ENCODE data around the gene SH2D3A. TPM values are rescaled to one million over a fixed set of nuclear protein-coding genes. Genes with fewer than 3 reads are reported as not detected.
A peak's percentile ranks its signal among the peaks of the same experiment; 100 is the strongest.
"Not testable (repeated sequence)": the region's sequence is repeated elsewhere in the genome, so short reads cannot be mapped to it uniquely, and the experiment has no call there.

The SH2D3A gene
- 10 to 100 TPM; 24.6 to 27.8 (median 27.4) TPM for total RNA-seq

DNA sequence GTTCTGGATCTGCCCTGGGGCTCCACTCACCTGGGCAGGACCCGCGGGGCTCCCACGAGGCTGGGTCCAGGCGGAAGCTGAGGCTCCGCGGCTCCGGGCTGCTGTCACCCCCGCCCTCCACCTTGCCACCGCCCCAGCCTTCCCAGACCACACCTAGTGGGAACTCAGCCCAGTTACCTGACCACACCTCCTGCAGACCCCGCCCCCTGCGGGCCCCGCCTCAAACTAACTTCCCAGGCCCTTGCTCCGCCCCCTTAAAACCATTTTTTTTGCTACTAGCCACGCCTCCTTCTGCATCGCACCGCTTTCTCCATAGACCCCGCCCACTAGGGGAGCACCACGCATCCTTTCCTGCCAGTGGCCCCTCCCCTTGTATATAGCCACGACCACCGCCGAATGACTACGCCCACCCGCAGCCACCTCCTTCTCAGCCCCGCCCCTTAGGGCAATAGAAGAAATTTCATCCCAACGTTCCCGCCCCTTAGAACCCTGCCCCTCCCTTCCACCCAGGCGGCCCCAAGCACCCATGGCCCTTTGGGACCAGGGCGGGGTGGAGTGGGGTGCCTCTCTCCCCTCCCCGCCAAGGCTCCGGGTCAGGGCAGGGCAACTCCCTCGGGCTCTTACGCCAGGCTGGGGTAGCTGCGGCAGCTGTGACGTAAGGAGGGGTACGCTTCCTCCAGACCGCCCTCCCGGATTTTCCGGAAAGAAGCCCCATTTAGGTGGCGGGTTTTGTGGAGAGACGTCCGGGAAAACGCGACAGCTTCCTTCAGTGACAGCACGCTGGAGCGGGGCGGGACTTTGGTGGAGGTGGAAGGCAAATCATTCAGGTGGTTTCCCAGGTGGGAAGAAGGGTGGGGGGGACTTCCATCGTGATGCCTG lies at the start of gene SH2D3A:
Gene SH2D3A, minus strand, starts transcription at position 79 of the 879 bp plus-strand sequence. CDS start 3,687 bp downstream, outside the sequence.
- DNase-seq, result peak; percentile 97

DNA sequence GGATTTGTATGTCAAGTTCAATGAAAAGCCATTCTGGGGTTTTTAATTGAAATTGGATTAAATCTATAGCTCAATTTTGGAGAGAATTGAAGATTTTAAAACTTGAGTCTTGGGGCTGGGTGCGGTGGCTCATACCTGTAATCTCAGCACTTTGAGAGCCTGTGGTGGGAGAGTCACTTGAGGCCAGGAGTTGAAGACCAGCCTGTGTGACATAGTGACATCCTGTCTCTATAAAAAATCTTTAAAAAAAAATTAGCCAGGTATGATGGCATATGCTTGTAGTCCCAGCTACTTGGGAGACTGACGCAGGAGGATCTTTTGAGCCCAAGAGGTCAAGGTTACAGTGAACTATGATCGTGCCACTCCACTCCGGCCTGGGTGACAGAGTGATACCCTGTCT lies 46.4 kb upstream of the SH2D3A start:
- H3K36me3 Mint-ChIP-seq (ENCODE audit: insufficient read depth), result peaks cover 28% of the 10 kb centered on the region
- peaks cover 6% of the 10 kb centered on the region for H3K9me3 Mint-ChIP-seq
- DNase-seq (no peak), ATAC-seq (no peak)
- H3K27me3 Mint-ChIP-seq (ENCODE audit: low read depth), result no peaks in the 10 kb centered on the region
- H3K4me1 Mint-ChIP-seq (ENCODE audit: low read depth), result peaks cover 72% of the 10 kb centered on the region
- H3K4me3 Mint-ChIP-seq, result no peak overlapping the region

More for the DNA sequence above, at the start of gene SH2D3A:
- H3K9me3 Mint-ChIP-seq, result no peaks in the 10 kb centered on the region
- no peaks in the 10 kb centered on the region for H3K27me3 Mint-ChIP-seq (ENCODE audit: low read depth)
- peak within 1 kb of the TSS; percentile 85 for H3K4me3 Mint-ChIP-seq
- H3K4me1 Mint-ChIP-seq (ENCODE audit: low read depth), result peaks cover 42% of the 10 kb centered on the region
- H3K36me3 Mint-ChIP-seq (ENCODE audit: insufficient read depth), result no peaks in the 10 kb centered on the region
- peak; percentile 73 to 79 for ATAC-seq

DNA sequence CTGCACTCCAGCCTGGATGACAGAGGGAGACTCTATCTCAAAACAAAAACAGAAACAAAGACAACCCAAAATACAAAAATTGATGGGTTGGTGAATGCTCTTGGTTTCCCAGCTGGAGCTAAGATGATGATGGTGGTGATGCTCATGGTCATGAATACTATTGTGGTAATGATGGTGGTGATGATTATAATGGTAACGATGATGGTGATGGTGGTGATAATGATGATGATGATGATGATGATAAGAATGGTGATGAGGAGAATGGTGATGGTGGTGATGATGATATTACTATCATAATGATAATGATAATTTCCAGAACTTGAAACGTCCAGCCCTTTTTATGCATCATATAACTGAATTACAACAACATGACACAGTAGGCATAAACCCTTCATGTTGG lies 45.4 kb upstream of the SH2D3A start:
- H3K9me3 Mint-ChIP-seq, result peaks cover 9% of the 10 kb centered on the region

DNA sequence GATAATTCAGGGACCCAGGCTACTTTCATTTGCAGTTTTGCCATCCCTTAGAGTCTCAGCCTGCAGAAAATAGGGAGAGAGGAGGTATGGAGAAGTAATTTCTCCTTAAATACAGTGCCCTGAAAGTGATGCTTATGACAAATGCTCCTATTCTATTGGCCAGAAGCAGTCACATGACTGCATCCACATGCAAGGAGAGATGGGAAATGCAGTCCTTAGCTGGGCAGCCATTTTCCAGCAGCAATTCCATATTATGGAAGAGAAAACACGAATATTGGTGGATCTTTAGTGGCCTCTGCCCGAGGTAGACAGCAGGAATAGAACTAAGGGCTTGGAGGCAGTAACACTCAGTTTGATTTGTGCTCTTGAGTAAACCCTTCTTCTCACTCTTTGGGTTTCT lies 44.7 kb upstream of the SH2D3A start:
- peaks cover 25% of the 10 kb centered on the region for H3K36me3 Mint-ChIP-seq (ENCODE audit: insufficient read depth)
- DNase-seq (no peak), ATAC-seq (peak; percentile 55 to 60)
- H3K9me3 Mint-ChIP-seq, result peaks cover 9% of the 10 kb centered on the region
- H3K4me3 Mint-ChIP-seq, result no peak overlapping the region
- H3K4me1 Mint-ChIP-seq (ENCODE audit: low read depth), result peaks cover 70% of the 10 kb centered on the region
- no peaks in the 10 kb centered on the region for H3K27me3 Mint-ChIP-seq (ENCODE audit: low read depth)

More for the DNA sequence above, 45.4 kb upstream of the SH2D3A start:
- Mint-ChIP-seq H3K4me1 (ENCODE audit: low read depth) (peaks cover 72% of the 10 kb centered on the region), H3K4me3 (no peak overlapping the region), H3K27me3 (ENCODE audit: low read depth) (no peaks in the 10 kb centered on the region), H3K36me3 (ENCODE audit: insufficient read depth) (peaks cover 28% of the 10 kb centered on the region)
- ATAC-seq, result no peak
- DNase-seq, result no peak

DNA sequence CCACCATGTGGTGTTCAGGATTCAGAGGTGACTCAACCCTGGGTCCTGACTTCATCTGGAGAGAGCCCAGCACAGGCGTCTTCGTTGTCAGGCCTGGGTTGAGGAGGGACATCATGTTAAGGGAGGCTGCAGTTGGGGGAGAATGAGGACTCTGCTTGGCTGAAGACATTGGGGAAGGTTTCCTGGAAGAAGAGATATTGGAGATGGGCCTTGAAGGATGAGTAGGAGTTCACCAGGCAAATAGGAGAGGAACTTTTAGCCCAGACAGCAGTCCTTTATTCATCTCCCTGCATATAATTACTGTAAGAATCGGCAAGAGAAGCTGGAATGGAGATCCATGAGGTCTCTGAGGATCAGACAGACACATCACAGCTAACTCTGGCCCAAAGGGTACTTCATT lies 44.1 kb upstream of the SH2D3A start:
- Mint-ChIP-seq H3K4me3 (no peak overlapping the region), H3K9me3 (peaks cover 9% of the 10 kb centered on the region), H3K36me3 (ENCODE audit: insufficient read depth) (peaks cover 27% of the 10 kb centered on the region), H3K4me1 (ENCODE audit: low read depth) (peaks cover 74% of the 10 kb centered on the region), H3K27me3 (ENCODE audit: low read depth) (no peaks in the 10 kb centered on the region)
- DNase-seq, result no peak
- ATAC-seq, result no peak

DNA sequence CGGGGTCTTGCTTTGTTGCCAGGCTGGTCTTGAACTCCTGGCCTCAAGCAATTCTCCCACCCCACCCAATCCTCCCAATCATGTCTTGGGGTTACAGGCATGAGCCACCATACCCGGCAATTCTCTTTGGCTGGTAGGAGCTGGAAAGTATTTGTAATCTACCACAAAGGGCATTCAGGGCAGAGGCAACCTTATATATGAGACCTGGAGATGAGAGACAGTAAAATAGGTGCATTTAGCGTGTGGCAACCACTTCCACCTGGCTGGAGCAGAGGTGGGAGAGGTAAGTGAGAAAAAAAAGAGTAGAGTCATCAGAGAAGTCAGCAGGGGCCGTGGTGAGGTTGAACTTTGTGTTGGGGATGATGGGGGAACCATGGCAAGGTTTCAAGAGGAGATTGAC lies 42.0 kb upstream of the SH2D3A start:
- no peaks in the 10 kb centered on the region for H3K27me3 Mint-ChIP-seq (ENCODE audit: low read depth)
- ATAC-seq, result no peak
- H3K4me3 Mint-ChIP-seq, result no peak overlapping the region
- peaks cover 27% of the 10 kb centered on the region for H3K36me3 Mint-ChIP-seq (ENCODE audit: insufficient read depth)
- no peak for DNase-seq
- H3K4me1 Mint-ChIP-seq (ENCODE audit: low read depth), result peaks cover 61% of the 10 kb centered on the region
- H3K9me3 Mint-ChIP-seq, result peaks cover 9% of the 10 kb centered on the region

DNA sequence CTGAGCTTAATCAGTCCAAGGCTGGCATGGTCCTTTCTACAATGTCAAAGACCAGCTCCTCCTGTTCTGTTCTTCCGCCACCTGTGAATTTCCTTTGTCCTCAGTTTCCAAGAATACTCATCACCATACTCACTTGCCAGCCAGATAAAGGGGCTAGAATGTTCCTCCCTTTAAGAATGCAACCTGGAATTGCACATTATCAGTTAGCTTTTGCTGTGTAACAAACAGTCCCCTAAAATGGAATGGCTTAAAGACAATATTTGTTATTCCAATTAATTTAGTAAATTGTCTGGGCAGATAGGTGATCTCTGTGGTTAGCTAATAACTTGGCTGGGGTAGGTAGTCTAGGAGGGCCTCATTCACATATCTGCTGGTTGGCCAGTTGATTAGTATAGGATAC lies 41.3 kb upstream of the SH2D3A start:
- peaks cover 27% of the 10 kb centered on the region for H3K36me3 Mint-ChIP-seq (ENCODE audit: insufficient read depth)
- H3K27me3 Mint-ChIP-seq (ENCODE audit: low read depth), result no peaks in the 10 kb centered on the region
- DNase-seq, result no peak
- H3K9me3 Mint-ChIP-seq, result peaks cover 9% of the 10 kb centered on the region
- no peak for ATAC-seq
- peaks cover 57% of the 10 kb centered on the region for H3K4me1 Mint-ChIP-seq (ENCODE audit: low read depth)
- H3K4me3 Mint-ChIP-seq, result no peak overlapping the region

DNA sequence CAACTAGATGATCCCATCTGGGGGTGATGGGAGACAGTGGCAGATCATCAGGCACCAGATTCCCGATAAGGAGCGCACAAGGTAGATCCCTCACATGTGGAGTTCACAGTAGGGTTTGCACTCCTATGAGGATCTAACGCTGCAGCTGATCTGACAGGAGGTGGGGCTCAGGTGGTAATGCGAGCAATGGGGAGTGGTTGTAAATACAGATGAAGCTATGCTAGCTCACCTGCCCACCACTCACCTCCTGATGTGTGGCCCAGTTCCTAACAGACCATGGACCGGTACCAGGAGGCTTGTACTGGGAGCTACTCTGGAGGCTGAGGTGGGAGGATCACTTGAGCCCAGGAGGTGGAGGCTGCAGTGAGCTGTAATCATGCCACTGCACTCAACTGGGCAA lies 40.1 kb upstream of the SH2D3A start:
- ATAC-seq (no peak), DNase-seq (no peak)
- Mint-ChIP-seq H3K36me3 (ENCODE audit: insufficient read depth) (peaks cover 24% of the 10 kb centered on the region), H3K9me3 (peaks cover 9% of the 10 kb centered on the region), H3K27me3 (ENCODE audit: low read depth) (no peaks in the 10 kb centered on the region), H3K4me1 (ENCODE audit: low read depth) (peaks cover 55% of the 10 kb centered on the region), H3K4me3 (no peak overlapping the region)

DNA sequence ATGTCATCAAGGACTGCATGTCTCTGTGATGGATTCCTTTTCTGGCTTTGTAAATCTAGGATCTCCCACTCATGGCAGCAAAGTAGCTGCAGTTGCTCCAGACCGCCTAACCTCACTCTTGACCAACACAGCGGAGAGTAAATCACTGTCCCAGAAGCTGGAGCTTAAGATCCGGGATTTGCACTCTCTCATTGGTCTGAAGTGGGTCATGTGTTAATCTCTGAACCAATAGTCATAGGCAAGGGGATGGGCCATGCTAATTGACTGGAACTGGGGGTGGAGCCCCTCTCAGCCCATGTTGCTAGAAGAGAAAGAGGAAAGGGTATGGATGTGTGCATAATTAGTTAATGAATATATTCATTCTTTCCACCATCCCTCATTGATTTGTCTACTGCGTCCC lies 39.3 kb upstream of the SH2D3A start:
- Mint-ChIP-seq H3K9me3 (peaks cover 4% of the 10 kb centered on the region), H3K4me1 (ENCODE audit: low read depth) (peaks cover 51% of the 10 kb centered on the region), H3K4me3 (no peak overlapping the region), H3K36me3 (ENCODE audit: insufficient read depth) (peaks cover 19% of the 10 kb centered on the region), H3K27me3 (ENCODE audit: low read depth) (no peaks in the 10 kb centered on the region)
- no peak for DNase-seq
- no peak for ATAC-seq

DNA sequence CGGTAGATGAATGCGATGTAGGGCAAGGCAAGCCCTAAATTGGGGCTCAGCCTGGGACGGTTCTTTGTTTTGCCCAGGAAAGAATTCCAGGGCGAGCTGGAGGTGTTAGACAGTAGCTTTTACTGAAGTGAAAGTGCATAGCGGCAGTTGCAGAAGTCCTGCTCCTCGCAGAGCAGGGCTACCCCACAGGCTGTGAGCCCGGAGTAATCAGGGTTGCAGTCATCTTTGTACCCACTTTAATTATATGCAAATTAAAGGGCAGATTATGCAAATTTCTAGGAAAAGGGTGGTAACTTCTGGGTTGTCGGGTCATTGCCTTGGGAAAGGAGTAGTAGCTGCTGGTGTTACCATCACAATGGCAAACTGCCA lies 35.8 kb upstream of the SH2D3A start:
- H3K4me1 Mint-ChIP-seq (ENCODE audit: low read depth), result peaks cover 53% of the 10 kb centered on the region
- ATAC-seq, result no peak
- no peaks in the 10 kb centered on the region for H3K27me3 Mint-ChIP-seq (ENCODE audit: low read depth)
- peaks cover 6% of the 10 kb centered on the region for H3K36me3 Mint-ChIP-seq (ENCODE audit: insufficient read depth)
- no peaks in the 10 kb centered on the region for H3K9me3 Mint-ChIP-seq
- no peak for DNase-seq
- peak overlapping the region; percentile 87 for H3K4me3 Mint-ChIP-seq

DNA sequence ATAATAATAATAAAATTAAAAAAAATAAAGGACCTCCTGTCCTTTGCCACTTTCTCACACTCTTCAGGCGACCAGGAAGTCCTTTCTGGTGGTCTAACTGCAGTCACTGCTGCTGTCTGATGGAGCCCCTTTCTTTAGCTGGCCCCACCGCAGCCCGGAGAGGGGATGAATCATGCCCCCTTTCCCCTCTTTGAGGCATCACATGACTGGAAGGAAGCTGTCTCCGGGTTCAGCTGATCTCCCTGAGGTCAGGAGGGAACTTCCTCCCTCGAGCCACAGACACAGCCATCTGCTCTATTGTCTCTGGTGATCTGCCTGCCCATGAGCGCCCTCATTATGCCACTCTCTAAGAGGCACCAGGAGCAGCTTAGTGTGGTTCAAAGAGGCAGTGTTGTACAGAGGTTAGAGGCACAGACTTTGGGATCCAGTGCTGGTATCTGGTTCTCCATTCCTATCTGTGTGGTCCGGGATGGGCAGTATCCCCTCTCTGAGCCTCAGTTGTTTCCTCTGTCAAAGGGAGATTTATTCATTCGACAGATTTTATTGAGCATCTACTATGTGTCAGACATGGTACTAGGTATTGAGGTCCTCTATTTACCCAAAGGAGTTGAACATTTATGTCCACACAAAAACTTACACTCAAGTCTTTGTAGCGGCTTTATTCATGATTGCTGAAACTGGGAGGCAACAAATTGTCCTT lies 35.3 kb upstream of the SH2D3A start:
- Mint-ChIP-seq H3K4me3 (peak overlapping the region; percentile 87), H3K27me3 (ENCODE audit: low read depth) (no peaks in the 10 kb centered on the region), H3K36me3 (ENCODE audit: insufficient read depth) (peaks cover 6% of the 10 kb centered on the region), H3K4me1 (ENCODE audit: low read depth) (peaks cover 58% of the 10 kb centered on the region), H3K9me3 (no peaks in the 10 kb centered on the region)
- ATAC-seq, result peak; percentile 60 to 67
- DNase-seq, result peak; percentile 72

DNA sequence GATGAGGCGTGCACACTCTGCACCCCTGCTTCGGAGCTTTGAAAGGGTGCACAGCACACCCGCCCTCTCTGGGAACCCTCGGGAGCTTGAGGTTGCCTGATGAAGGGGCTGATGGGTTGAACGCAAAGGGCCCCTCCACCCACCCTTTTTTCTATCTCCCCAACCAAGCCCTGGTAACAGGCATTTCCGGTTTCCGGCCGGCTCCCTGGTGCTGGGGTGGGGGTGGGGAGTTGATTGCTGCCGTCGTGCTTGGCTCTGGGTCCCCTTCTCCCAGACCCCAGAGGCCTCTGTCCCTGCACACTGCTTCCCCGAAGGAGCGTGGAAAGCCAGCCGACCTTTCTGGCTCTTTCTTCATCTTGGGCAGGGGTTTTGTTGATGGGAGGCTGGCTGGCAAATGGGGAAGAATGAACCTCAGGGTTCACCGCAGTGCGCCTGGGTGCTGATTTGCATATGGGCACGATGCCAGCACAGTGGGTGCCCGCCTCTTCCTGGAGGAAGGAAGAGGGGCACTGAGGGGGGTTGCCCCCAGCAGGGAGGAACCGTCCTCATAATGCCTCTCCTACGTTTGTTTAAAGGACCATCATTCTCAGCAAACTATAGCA lies 34.4 kb upstream of the SH2D3A start:
- H3K4me1 Mint-ChIP-seq (ENCODE audit: low read depth), result peaks cover 61% of the 10 kb centered on the region
- DNase-seq (peak; percentile 77), ATAC-seq (peak; percentile 72 to 79)
- H3K36me3 Mint-ChIP-seq (ENCODE audit: insufficient read depth), result peaks cover 8% of the 10 kb centered on the region
- H3K4me3 Mint-ChIP-seq, result peak overlapping the region; percentile 87
- H3K9me3 Mint-ChIP-seq, result no peaks in the 10 kb centered on the region
- H3K27me3 Mint-ChIP-seq (ENCODE audit: low read depth), result no peaks in the 10 kb centered on the region

DNA sequence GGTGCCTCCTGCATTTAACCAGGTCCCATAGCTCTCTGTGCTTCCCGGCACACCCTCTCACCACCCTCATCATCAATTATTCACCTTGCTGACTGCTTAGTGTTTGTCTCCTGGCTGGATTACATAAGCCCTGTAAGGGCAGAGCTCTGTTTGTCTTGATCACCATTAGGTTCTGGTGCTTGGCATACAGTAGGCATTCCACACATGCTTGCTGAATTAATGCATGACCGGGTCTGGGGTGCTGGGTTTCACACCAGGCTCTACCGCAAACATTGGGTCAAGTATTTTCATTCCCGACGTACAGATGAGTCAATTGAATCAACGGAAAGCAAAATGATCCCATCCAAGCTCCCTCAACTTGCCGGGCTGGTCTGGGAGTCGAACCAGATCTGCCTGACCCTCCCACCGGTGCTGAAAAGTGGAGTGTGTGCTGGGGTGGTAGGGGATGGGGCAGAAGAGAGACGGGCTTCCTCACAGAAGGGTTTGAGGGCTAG lies 33.8 kb upstream of the SH2D3A start:
- ATAC-seq (peak; percentile 5 to 12), DNase-seq (no peak)
- Mint-ChIP-seq H3K4me1 (ENCODE audit: low read depth) (peaks cover 61% of the 10 kb centered on the region), H3K9me3 (no peaks in the 10 kb centered on the region), H3K36me3 (ENCODE audit: insufficient read depth) (peaks cover 7% of the 10 kb centered on the region), H3K27me3 (ENCODE audit: low read depth) (no peaks in the 10 kb centered on the region), H3K4me3 (peak overlapping the region; percentile 87)

DNA sequence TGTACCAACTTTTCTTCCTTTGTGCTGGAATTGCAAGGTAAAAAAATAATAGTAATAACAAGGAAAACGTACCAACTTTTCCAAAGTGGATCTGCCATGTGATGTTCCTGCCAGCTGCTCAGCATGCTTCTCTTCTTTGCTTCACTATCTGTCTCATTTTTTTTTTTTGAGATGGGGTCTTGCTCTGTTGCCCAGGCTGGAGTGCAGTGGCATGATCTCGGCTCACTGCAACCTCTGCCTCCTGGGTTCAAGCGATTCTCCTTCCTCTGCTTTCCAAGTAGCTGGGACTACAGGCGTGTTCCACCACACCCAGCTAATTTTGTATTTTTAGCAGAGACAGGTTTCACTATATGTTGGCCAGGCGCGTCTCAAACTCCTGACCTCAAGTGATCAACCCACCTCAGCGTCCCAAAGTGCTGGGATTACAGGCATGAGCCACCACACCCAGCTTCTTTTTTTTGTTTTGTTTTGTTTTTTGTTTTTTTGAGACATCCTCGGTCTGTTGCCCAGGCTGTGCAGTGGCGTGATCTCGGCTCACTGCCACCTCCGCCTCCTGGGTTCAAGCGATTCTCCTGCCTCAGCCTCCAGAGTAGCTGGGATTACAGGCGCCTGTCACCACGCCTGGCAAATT lies 33.0 kb upstream of the SH2D3A start:
- not testable (repeated sequence) for ATAC-seq; H3K27me3 Mint-ChIP-seq (ENCODE audit: low read depth); H3K36me3 Mint-ChIP-seq (ENCODE audit: insufficient read depth); H3K9me3 Mint-ChIP-seq; DNase-seq
- H3K4me3 Mint-ChIP-seq, result peak overlapping the region; percentile 87
- peaks cover 64% of the 10 kb centered on the region for H3K4me1 Mint-ChIP-seq (ENCODE audit: low read depth)

All from activated T-cell treated with anti-CD3 and anti-CD28 coated beads, Interleukin-2, amount 50 U/mL, for 4 hours (primary cell).